GM20431 (cell line): ENCODE results near the gene PGBD4.
"Not testable (repeated sequence)": the region's sequence is repeated elsewhere in the genome, so short reads cannot be mapped to it uniquely, and the experiment has no call there.

Experiments used
- in situ Hi-C: fragments of 300-500 bp; cut with MseI, MboI; formaldehyde crosslinking; loops from one replicate; pipeline ENCODE4 v1.15.0; 2020; ENCODE audit warnings: low sequenced_read_pairs; ENCODE audit not compliant: unreplicated experiment

PGBD4 gene

DNA sequence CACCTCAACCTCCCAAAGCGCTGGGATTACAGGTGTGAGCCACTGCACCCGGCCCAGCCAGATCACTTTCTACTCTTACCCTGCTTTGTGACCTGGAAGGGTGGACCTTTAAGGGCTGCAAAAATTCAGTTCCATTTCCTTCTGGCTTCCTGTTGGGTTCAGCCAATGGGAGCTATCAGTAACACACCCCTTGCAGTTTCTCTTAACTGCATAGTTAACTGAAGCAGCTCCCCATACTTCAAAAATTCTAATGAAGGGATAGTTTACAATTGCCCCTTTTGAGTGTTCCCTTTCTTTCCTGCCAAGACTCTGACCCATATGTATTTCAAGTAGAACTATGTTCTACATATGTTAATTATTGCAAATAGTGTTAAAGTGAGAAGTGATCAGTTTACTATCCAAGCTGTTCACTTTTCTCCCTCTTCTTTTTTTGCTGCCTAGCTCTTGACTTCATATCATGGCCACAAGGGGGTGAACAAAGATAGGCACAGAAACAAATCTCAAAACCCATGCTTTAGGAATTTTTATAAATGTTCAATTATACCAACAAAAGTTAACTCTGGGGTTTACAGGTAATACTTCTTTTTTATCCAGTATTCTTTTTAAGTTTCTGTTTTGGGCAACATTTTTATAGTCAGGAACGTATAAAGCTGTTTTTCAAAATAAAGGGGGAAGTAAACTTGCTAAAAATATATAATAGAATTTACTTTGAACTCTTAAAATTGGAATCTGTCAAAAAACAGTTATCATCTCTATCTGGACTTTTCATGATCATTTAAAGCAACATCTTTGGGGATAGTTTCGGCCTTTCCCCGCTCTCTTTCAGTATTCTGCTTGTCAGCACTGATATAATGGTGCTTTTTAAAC lies 8.1 kb downstream of the PGBD4 start:
- in situ Hi-C loops: no loop called here

DNA sequence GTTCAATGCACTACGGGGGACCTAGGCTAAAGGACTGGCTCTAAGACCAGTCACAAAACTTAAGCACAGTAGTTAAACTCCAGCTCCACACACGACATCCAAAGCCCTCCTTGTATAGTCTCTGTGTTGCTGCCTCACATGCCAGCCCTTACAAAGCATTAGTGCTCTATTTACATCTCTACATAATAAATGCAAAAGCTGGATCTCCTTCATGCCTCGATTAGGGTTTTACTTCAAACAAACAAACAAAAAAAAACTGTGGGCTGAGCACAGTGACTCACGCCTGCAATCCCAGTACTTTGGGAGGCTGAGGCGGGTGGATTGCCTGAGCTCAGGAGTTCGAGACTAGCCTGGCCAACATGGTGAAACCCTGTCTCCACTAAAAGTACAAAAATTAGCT lies 9.6 kb downstream of the PGBD4 start:
- in situ Hi-C loops: no loop called here

DNA sequence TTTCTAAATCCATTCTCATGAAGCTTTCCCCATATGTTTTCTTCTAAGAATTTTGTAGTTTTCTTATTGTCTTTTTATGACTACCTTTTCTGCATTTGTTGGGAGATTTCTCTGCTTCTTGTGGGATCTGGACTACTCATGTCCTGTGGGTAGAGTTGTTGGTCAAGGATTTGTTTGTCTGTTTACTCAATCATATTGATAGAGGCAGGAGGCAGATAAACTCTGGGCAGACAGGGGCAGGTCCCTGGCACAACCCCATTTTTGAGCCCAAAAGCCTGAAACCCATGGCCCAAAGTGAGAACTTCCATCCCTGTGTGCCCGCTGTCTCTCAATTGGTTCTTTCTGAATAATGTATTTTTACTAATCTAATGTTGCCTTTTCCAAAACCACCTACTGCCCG lies 12.3 kb downstream of the PGBD4 start:
- in situ Hi-C loops: no loop called here

DNA sequence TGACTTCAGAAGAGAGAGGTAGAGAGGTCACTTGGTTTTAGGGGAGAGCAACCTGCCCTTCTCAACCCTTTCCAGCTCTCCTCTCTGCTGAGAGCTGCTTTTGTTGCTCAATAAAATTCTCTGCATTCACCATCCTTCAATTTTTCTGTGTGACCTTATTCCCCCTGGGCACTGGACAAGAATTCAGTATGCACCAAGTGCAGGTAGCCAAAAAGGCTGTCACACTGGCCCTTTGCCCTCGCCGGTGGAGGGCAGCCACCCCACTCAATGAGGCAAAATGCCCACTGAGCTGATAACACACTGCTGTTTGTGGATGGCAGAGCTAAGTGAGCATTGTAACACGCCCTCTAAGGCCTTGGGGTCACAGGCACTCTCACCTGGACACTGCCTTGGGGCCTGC lies 12.9 kb downstream of the PGBD4 start:
- in situ Hi-C loops: no loop called here

DNA sequence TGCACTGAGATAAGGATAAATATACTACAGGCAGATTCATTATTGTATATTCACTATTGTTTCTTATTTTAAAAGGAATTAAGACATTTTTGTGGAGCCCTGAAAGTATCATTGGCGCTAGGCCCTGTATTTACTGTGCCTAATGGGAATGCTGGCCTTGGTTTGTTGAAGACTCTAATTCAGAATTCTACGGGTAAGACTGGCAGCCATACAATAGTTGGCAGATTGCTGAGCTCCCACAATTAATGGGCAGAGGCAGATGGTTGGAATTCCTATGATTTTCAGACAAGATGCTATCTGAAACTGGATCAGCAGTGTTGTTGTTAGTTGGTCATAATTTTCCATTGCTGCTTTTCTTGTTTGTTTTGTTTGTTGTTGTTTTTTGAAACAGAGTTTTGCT lies 14.7 kb downstream of the PGBD4 start:
- in situ Hi-C loops: no loop called here

DNA sequence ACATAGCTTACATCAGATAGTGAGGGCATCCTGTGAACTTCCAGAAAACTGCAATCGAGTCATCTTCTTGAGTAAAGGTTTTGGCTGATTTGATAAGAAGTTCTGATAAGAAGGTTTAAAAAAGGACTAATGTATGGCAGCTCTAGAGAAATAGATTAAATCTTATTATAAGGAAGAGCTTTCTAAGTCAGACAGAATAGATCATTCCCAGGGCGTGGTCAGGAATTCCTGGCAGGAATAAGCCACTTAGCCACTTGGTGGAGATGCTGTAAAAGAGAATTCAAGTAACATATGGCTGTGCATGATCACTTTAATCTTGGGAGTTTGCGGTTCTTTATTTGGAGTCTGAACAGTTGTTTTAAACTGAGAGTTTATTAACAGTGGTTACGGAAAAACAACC lies 17.4 kb downstream of the PGBD4 start:
- in situ Hi-C loops: no loop called here

DNA sequence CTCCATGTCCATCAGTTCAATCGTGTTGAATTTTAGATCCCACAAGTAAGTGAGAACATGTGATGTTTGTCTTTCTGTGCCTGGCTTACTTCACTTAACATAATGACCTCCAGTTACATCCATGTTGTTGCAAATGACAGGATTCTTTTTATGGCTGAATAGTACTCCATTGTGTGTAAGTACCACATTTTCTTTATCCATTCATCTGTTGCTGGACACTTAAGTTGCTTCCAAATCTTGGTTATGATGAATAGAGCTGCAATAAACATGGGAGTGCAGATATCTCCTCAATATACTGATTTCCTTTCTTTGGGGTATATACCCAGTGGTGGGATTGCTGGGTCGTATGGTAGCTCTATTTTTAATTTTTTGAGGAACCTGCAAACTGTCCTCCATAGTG lies 18.5 kb downstream of the PGBD4 start:
- in situ Hi-C loops: not testable (repeated sequence)

DNA sequence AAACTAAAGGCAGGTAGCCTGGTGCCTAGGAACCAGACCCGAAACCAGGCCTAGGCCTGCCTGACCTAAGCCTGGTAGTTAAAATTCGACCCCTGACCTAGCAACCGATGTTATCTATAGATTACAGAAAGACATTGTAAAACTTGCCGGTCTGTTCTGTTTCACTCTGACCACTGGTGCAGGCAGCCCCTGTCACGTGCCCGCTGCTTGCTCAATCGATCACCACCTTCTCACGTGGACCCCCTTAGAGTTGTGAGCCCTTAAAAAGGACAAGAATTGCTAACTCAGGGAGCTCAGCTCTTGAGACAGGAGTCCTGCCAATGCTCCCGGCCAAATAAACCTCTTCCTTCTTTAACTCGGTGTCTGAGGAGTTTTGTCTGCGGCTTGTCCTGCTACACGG lies 19.9 kb downstream of the PGBD4 start:
- in situ Hi-C loops: not testable (repeated sequence)

DNA sequence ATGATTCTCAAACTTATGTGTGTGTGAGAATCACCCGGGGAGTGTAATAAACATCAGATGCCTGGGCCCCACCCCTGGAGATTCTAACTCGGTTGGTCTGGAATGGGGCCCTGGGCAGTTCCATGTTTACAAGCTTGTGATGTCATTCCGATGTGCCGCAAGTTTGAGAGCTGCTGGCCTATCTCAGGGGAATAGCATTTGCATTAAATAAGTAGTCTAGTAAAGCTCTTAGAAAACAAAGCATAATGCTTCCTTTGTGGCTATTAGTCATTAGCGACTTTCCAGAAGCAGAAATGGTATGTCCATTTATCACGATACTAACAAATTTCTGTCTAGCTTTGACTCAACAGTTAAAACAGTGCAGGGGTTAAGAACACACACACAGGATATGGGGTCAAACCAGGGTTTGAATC lies 20.9 kb downstream of the PGBD4 start:
- in situ Hi-C loops: no loop called here

DNA sequence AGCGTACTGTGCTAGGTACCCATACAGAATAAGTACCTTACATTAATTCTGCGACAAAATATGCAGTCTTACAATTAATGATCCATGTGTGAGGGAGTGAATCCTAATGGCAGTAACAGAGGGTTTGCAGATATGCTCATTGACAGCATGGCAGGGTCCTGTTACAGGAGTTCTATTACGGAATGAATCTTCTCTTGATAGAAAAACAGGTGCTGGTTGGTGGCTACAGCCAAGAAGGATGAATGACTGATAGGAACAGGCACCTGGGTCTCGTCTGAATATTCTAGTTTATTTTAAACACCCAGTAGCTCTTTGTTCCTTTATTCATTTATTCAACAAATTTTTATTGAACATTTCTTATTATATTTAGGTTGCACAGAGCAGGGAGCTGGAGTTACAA lies 22.8 kb downstream of the PGBD4 start:
- in situ Hi-C loops: no loop called here

DNA sequence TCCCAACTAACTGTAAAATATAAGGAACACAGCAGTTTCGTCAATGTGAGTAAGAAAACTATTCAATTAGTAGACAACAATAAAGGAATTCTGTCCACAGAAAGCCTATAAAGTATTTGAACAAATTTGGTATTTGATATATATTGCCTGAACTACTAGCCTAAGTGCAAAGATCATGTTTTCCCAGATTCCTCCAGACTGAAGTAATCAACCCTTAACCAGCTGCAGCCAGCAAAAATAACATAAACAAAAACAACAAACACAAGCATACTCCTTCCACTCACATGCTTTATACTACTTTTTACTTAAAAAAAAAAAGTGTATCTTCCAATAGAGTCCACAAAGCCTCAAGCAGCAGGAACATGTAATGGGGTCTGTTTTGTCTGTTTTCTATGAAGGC lies 24.1 kb downstream of the PGBD4 start:
- in situ Hi-C loops: no loop called here

DNA sequence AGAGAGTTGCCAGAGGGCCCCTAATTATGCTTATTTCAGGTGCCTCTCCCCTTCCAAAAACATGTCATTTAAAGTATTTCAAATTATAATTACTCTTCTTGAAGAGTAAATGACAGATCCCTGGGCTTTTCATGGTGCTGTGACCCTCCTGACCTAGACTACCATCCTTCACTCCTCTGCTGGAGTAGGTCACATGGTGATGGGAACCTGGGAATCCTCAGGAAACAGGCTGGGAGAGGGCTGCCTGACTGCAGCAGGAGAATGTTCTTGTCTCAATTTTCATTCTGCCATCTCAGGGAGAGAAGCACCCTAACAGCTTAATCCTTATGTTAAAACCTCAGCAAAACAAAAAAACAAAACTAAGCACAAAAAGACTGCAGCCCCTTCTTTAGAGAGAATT lies 24.6 kb downstream of the PGBD4 start:
- in situ Hi-C loops: no loop called here

DNA sequence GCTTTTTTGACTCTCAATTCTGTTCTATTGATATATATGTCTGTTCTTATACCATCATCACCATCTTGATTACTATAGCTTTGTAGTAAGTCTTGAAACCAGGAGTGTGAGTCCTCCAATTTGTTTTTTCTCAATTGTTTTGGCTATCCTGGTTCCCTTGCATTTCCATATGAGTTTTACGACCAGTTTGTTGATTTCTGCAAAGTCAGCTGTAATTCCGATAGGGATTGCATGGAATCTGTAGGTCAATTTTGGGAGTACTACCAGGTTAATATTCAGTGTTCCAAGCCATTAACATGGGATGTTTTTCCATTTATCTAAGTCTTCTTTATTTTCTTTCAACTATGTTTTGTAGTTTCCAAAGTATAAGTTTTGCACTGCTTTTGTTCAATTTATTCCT lies 27.0 kb downstream of the PGBD4 start:
- in situ Hi-C loops: no loop called here

DNA sequence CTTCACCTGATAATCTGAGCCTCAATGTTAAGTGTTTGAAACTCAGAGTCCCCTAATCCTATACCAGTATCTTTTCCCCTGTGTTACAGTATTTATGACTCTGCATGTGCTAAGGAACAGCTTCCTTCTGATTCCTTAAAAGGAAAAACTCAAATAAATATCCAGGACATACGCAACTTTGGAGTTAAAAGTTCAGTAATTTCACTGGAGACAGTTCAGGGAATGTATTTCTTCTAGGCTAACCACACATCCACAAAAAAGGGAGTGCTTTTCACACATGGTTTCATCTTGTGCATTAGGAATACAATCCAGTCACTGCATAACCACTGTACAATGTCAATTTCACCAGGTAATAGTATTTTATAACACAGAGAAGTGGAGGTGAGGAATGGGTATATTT lies 31.0 kb downstream of the PGBD4 start:
- in situ Hi-C loops: no loop called here

DNA sequence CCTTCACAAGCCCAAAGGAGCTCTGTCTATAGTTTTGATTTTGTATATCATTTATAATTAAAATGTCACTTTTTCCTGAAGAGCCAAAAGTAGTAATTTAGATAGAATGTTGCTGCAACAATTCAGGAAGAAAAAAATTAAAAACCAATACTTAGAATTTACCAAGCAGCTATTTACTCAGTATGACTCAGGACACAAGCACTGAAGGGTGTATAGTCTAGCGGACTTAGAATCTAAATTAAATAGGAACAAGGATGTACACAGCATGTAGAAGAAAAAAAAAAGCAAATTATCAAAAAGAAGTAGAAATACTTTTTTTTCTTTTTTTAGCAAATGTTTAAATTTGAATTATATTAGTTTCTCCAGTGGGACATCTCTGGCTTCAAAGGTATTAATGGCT lies 31.6 kb downstream of the PGBD4 start:
- in situ Hi-C loops: no loop called here

DNA sequence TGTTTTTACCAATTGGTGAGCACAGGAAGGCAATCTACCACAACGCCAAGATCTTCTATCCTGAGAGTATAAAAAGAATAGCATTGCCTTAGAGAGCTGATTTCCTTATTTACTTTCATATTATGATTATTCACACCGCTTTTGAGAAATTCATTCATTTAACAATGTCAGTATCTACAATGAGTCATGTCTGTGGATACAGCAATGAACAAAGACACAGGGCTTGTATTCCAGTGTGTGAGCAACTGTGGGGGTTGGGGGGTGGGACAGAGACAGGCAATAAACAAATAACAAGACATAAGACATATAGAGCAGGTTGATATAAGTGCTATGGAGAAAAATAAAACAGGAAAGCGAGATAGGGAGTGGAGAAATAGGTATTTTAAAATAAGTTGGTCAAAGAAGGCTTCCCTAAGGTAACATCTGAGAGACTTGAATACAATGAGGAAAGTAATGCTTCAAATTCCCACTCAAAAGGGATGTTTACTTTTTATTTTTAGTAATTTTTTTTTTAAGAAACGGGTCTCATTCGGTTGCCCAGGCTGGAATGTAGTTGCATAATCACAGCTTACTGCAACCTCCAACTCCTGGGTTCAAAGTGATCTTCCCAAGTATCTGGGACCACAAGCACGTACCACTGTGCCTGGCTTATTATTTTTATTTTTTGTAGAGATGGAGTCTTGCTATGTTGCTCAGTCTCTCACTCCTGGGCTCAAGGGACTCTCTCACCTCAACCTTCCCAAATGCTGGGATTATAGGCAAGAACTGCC lies 45.7 kb downstream of the PGBD4 start:
- in situ Hi-C loops: no loop called here

DNA sequence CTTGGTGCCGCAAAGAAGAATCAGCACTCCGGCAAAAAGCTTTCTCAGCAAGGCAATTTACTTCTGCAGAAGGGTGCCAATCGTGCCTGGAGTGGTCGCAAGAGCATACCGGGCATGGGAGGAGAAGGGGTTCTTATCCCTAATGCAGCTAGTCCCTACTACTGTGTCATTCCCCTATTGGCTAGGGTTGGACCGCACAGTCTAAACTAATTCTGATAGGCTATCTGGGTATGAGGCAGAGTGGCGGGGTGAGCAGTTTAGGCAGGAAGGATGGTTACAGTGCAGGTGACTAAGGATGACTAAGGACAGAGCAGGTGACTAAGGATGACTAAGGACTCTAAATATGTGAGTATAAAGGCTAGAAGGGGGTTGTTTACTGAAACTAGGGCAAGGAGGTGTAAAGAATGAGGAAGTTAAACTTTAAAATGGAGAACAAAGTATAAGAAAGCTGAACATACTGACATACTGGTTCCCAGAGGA lies 52.9 kb downstream of the PGBD4 start:
- in situ Hi-C loops: no loop called here

DNA sequence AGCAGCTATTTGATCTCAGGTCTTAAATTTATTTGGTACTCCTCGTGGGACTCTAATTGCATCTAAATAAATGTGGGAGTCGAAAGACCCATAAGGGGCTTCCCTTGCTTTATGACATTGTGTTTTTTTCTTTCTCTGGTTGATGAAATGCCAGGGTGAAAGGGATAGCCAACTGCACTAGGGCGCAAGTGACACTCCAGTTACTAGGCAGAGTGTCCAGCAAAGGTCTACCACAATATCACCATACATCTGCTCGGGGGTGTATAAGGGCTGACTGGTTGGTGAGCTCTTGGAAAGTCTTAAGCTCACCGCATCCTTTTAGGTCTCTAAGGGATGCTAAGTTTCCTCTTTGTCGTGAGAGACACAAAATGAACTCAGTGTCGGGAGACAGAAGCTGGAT lies 54.0 kb downstream of the PGBD4 start:
- in situ Hi-C loops: no loop called here
